GM23338 (cell line): ENCODE measurements around the gene EIF1B. TPM values are rescaled to one million over a fixed set of nuclear protein-coding genes. Genes with fewer than 3 reads are reported as not detected.
A peak's percentile ranks its signal among the peaks of the same experiment; 100 is the strongest.

Experiments used
- ATAC-seq: fragments of 200-7000 bp; cut with Tn5 transposase; 3 replicates; pipeline ENCODE4 v1.9.1; 2020
- DNase-seq: peaks from one replicate; pipeline ENCODE4 v3.0.0-alpha.2; 2015; ENCODE audit warnings: low spot score
- H2AFZ ChIP-seq: fragments of 200-600 bp; sonication (generic); 2 replicates; pipeline ENCODE4 v1.8.0; 2016; ENCODE audit warnings: antibody characterized with exemption, mild to moderate bottlenecking, moderate library complexity
- H3F3A ChIP-seq: fragments of 200-600 bp; sonication (generic); replicated peaks from 2 replicates; pipeline ENCODE4 v1.8.0; 2017; ENCODE audit warnings: antibody characterized with exemption, mixed run types, low read depth
- H3K27ac ChIP-seq: fragments of 200-600 bp; sonication (generic); 2 replicates; pipeline ENCODE4 v1.6.1; 2016; ENCODE audit warnings: low read depth
- H3K27me3 ChIP-seq: fragments of 200-600 bp; sonication (generic); 2 replicates; pipeline ENCODE4 v1.8.0; 2016; ENCODE audit warnings: mild to moderate bottlenecking, mixed run types, moderate library complexity; ENCODE audit not compliant: insufficient read depth
- H3K36me3 ChIP-seq: fragments of 200-600 bp; sonication (generic); 2 replicates; pipeline ENCODE4 v1.8.0; 2016; ENCODE audit warnings: mild to moderate bottlenecking; ENCODE audit not compliant: insufficient read depth
- H3K4me1 ChIP-seq: fragments of 200-600 bp; sonication (generic); 2 replicates; pipeline ENCODE4 v1.8.0; 2016; ENCODE audit warnings: mild to moderate bottlenecking, moderate library complexity; ENCODE audit not compliant: insufficient read depth
- H3K4me2 ChIP-seq: fragments of 200-600 bp; sonication (generic); 2 replicates; pipeline ENCODE4 v1.7.1; 2017; ENCODE audit warnings: mixed run types
- H3K4me3 ChIP-seq: fragments of 200-600 bp; sonication (generic); 2 replicates; pipeline ENCODE4 v1.6.1; 2016; ENCODE audit warnings: mixed run types
- H3K79me2 ChIP-seq: fragments of 200-600 bp; sonication (generic); replicated peaks from 2 replicates; pipeline ENCODE4 v1.8.0; 2017; ENCODE audit warnings: mild to moderate bottlenecking; ENCODE audit not compliant: insufficient read depth
- H3K9me2 ChIP-seq: fragments of 200-600 bp; sonication (generic); 2 replicates; pipeline ENCODE4 v1.8.0; 2017; ENCODE audit not compliant: insufficient read depth
- H4K20me1 ChIP-seq: fragments of 200-600 bp; sonication (generic); replicated peaks from 2 replicates; pipeline ENCODE4 v1.8.0; 2017; ENCODE audit warnings: mild to moderate bottlenecking; ENCODE audit not compliant: insufficient read depth
- H3K27ac Mint-ChIP-seq: 2 replicates; pipeline ENCODE4 v1.8.0; 2020; ENCODE audit warnings: inconsistent platforms, mild to moderate bottlenecking, moderate library complexity, mixed read lengths
- H3K27me3 Mint-ChIP-seq: 3 replicates; pipeline ENCODE4 v1.8.0; 2022; ENCODE audit warnings: low read depth, mild to moderate bottlenecking, moderate library complexity, mixed read lengths, inconsistent platforms; ENCODE audit not compliant: insufficient read depth, poor library complexity
- H3K36me3 Mint-ChIP-seq: 3 replicates; pipeline ENCODE4 v1.8.0; 2021; ENCODE audit warnings: low read depth, mild to moderate bottlenecking, inconsistent platforms, moderate library complexity, mixed read lengths
- H3K4me1 Mint-ChIP-seq: 3 replicates; pipeline ENCODE4 v1.8.0; 2020; ENCODE audit warnings: mild to moderate bottlenecking, inconsistent platforms, mixed read lengths
- H3K4me3 Mint-ChIP-seq: 3 replicates; pipeline ENCODE4 v1.8.0; 2021; ENCODE audit warnings: moderate library complexity, mild to moderate bottlenecking, inconsistent platforms, mixed read lengths
- H3K9me3 Mint-ChIP-seq: 3 replicates; pipeline ENCODE4 v1.8.0; 2020; ENCODE audit warnings: moderate library complexity, mild to moderate bottlenecking, inconsistent platforms, mixed read lengths
- CTCF ChIP-seq, 2 experiments: fragments of 200-600 bp in 1 of 2; sonication (generic) in 1 of 2; conservative IDR thresholded peaks; 2 replicates each; pipeline versions ENCODE4 v1.5.1 to v1.6.1; 2016 to 2017; ENCODE audit warnings: antibody characterized with exemption in 2 of 2, low read depth in 2 of 2, mild to moderate bottlenecking in 2 of 2, moderate library complexity in 1 of 2
- ETS1 ChIP-seq: IDR thresholded peaks from 2 replicates; pipeline ENCODE4 v1.6.1; 2016; ENCODE audit warnings: antibody characterized with exemption
- EZH2phosphoT487 ChIP-seq: fragments of 200-600 bp; sonication (generic); IDR thresholded peaks from one replicate; pipeline ENCODE4 v1.8.1; 2018; ENCODE audit warnings: antibody characterized with exemption; ENCODE audit not compliant: unreplicated experiment
- JUNB ChIP-seq: IDR thresholded peaks from one replicate; pipeline ENCODE4 v1.6.1; 2016; ENCODE audit warnings: antibody characterized with exemption; ENCODE audit not compliant: unreplicated experiment
- NANOG ChIP-seq: IDR thresholded peaks from 2 replicates; pipeline ENCODE4 v1.6.1; 2016; ENCODE audit warnings: antibody characterized with exemption, borderline replicate concordance
- POLR2AphosphoS5 ChIP-seq: IDR thresholded peaks from 2 replicates; pipeline ENCODE4 v1.6.1; 2016; ENCODE audit warnings: antibody characterized with exemption, low read depth
- REST ChIP-seq: IDR thresholded peaks from one replicate; pipeline ENCODE4 v1.6.1; 2018; ENCODE audit warnings: antibody characterized with exemption; ENCODE audit not compliant: unreplicated experiment
- STAT1 ChIP-seq: IDR thresholded peaks from one replicate; pipeline ENCODE4 v1.6.1; 2016; ENCODE audit warnings: antibody characterized with exemption; ENCODE audit not compliant: unreplicated experiment
- ZNF331 ChIP-seq: fragments of 250-450 bp; sonication (Bioruptor Pico); IDR thresholded peaks from 2 replicates; pipeline ENCODE4 v1.5.0; 2020; ENCODE audit warnings: low read depth, mild to moderate bottlenecking, moderate library complexity
- polyA plus RNA-seq: library from polyadenylated mRNA; unstranded; fragments of >200 nt; fragmentation: Nextera tagmentation; extraction: Ambion mirVana; gene quantifications from 2 replicates; pipeline ENCODE4 v1.2.1, GENCODE V29; 2016
- total RNA-seq: library from RNA; depleted of rRNA; stranded (reverse); fragments of >200 nt; shearing (Covaris generic); gene quantifications from 2 replicates; pipeline ENCODE4 v1.2.3, GENCODE V29; 2014

EIF1B gene
- total and polyA plus RNA-seq, 2 experiments from 2014 or later: 24.4 to 229 TPM

GRCh38 chr3:40325465-40325864, 16.0 kb downstream of the EIF1B start:
- Mint-ChIP-seq H3K9me3 (no peaks in the 10 kb centered on the region), H3K4me3 (no peak overlapping the region), H3K4me1 (peaks cover 36% of the 10 kb centered on the region), H3K27me3 (peaks cover 3% of the 10 kb centered on the region), H3K36me3 (no peaks in the 10 kb centered on the region), H3K27ac (no peak overlapping the region)
- no peaks in the 10 kb centered on the region for H3K27me3 ChIP-seq
- no peaks in the 10 kb centered on the region for H3K79me2 ChIP-seq
- ATAC-seq (no peak), DNase-seq (no peak)
- TF ChIP-seq JUNB (no peak), EZH2phosphoT487 (no peak), STAT1 (no peak), ETS1 (no peak), ZNF331 (no peak), NANOG (no peak), CTCF (conservative IDR thresholded peaks at IDR 0.05; ENCODE audit: low read depth in 2 of 2) (no peak)
- H3K9me2 ChIP-seq: peaks cover 10% of the 10 kb centered on the region; the same call in 1 of the 2 replicates
- no peaks in the 10 kb centered on the region for H3F3A ChIP-seq
- H2AFZ ChIP-seq: no peak overlapping the region
- no peak overlapping the region for H3K4me3 ChIP-seq
- no peaks in the 10 kb centered on the region for H4K20me1 ChIP-seq
- H3K4me2 ChIP-seq: no peak overlapping the region
- peaks cover 22% of the 10 kb centered on the region for H3K4me1 ChIP-seq
- no peak overlapping the region for H3K27ac ChIP-seq
- H3K36me3 ChIP-seq: no peaks in the 10 kb centered on the region

GRCh38 chr3:40328374-40328773, 18.9 kb downstream of the EIF1B start:
- Mint-ChIP-seq H3K27me3 (peaks cover 3% of the 10 kb centered on the region), H3K4me1 (peaks cover 37% of the 10 kb centered on the region), H3K27ac (peak overlapping the region; percentile 77), H3K36me3 (no peaks in the 10 kb centered on the region), H3K4me3 (peak overlapping the region; percentile 2; the same call in 2 of the 3 replicates), H3K9me3 (no peaks in the 10 kb centered on the region)
- Histone ChIP-seq H3K4me2 (peak overlapping the region; percentile 66), H4K20me1 (no peaks in the 10 kb centered on the region), H2AFZ (peak overlapping the region; percentile 0), H3K79me2 (no peaks in the 10 kb centered on the region), H3F3A (no peaks in the 10 kb centered on the region), H3K36me3 (no peaks in the 10 kb centered on the region), H3K9me2 (peaks cover 15% of the 10 kb centered on the region; the same call in 1 of the 2 replicates), H3K4me1 (peaks cover 22% of the 10 kb centered on the region), H3K27me3 (no peaks in the 10 kb centered on the region), H3K27ac (peak overlapping the region; percentile 76; the same call in 1 of the 2 replicates), H3K4me3 (peak overlapping the region; percentile 7)
- peak; percentile 60 for ATAC-seq
- no peak for TF ChIP-seq POLR2AphosphoS5
- TF ChIP-seq REST: no peak
- no peak for TF ChIP-seq ETS1
- no peak for TF ChIP-seq CTCF (conservative IDR thresholded peaks at IDR 0.05; ENCODE audit: low read depth in 2 of 2)
- no peak for TF ChIP-seq JUNB
- TF ChIP-seq STAT1: no peak
- DNase-seq: peak; percentile 5
